ENCODE measurements around the gene CSNK2B. TPM values are rescaled to one million over a fixed set of nuclear protein-coding genes. Genes with fewer than 3 reads are reported as not detected.

Gene CSNK2B
- total RNA-seq, 4 donors from 2014 or later, result 381 to 429 (median 403) TPM

- H3K9me3 ChIP-seq, result no peaks in the 10 kb centered on the region
- H3K36me3 ChIP-seq, result peaks cover 100% of the 10 kb centered on the region
- H3K4me1 ChIP-seq, result no peaks in the 10 kb centered on the region
- H3K27me3 ChIP-seq, result no peaks in the 10 kb centered on the region
- H3K27ac ChIP-seq, result no peak overlapping the region
- no peak for DNase-seq (ENCODE audit: low spot score in 2 of 2)
- TF ChIP-seq POLR2AphosphoS5 (IDR thresholded peaks at IDR 0.05), result no peak
- TF ChIP-seq EP300 (IDR thresholded peaks at IDR 0.05), result no peak
- no peak for TF ChIP-seq CTCF (IDR thresholded peaks at IDR 0.05)
- no peak for TF ChIP-seq POLR2A (IDR thresholded peaks at IDR 0.05)
- WGBS, result 92% methylated on average over 21 of the region's 26 CpGs
- H3K4me3 ChIP-seq, result no peak overlapping the region
Observed at GRCh38 chr6:31632279-31632946, 33.5 kb upstream of the CSNK2B start.

DNA sequence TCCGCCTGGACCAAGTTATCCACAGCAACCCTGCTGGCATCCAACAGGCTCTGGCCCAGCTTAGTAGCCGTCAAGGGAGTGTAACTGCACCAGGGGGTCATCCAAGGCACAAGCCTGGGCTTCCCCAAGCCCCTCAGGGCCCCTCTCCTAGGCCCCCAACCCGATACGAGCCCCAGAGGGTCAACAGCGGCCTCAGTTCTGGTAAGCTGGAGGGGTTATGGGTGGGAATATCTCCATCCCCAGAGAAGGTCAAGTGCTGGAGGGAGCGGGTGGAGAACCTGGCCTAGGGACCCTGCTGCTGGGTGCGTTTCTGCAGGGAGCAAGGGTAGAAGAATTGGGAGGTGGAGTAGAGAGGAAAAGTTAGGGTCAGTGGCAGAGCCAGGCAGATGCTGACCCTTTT lies 32.4 kb upstream of the CSNK2B start:
- WGBS, result 90% methylated on average over 6 of the region's 7 CpGs
- DNase-seq (ENCODE audit: low spot score in 2 of 2), result no peak
- Histone ChIP-seq H3K4me3 (no peak overlapping the region), H3K27me3 (no peaks in the 10 kb centered on the region), H3K27ac (no peak overlapping the region), H3K36me3 (peaks cover 100% of the 10 kb centered on the region), H3K4me1 (no peaks in the 10 kb centered on the region), H3K9me3 (no peaks in the 10 kb centered on the region)
- TF ChIP-seq CTCF (IDR thresholded peaks at IDR 0.05) (no peak), EP300 (IDR thresholded peaks at IDR 0.05) (no peak), POLR2A (IDR thresholded peaks at IDR 0.05) (no peak), POLR2AphosphoS5 (IDR thresholded peaks at IDR 0.05) (no peak)

DNA sequence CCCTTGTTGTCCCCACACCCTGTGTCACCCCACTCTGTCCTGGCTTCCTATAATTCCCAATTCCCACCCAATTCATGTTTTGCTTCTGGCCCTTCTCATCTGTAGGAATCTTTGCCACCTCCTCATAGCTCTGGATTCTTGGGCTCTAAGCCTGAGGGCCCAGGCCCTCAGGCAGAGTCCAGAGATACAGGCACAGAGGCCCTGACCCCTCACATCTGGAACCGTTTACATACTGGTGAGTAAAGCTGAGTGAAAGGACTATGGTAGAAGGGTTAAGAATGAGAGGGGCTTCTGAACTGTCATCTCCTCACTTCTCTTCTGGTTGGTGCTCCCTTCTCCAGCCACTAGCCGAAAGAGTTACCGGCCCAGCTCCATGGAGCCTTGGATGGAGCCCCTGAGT lies 31.7 kb upstream of the CSNK2B start:
- WGBS, result 96% methylated on average over 3 of the region's 3 CpGs
- no peaks in the 10 kb centered on the region for H3K4me1 ChIP-seq
- H3K27ac ChIP-seq, result no peak overlapping the region
- H3K4me3 ChIP-seq, result no peak overlapping the region
- TF ChIP-seq CTCF (IDR thresholded peaks at IDR 0.05), result no peak
- TF ChIP-seq POLR2A (IDR thresholded peaks at IDR 0.05), result no peak
- no peak for TF ChIP-seq POLR2AphosphoS5 (IDR thresholded peaks at IDR 0.05)
- no peaks in the 10 kb centered on the region for H3K9me3 ChIP-seq
- peaks cover 99% of the 10 kb centered on the region for H3K36me3 ChIP-seq
- H3K27me3 ChIP-seq, result no peaks in the 10 kb centered on the region
- DNase-seq (ENCODE audit: low spot score in 2 of 2), result no peak

GRCh38 chr6:31634969-31635575 lies 30.8 kb upstream of the CSNK2B start:
- Histone ChIP-seq H3K4me3 (no peak overlapping the region), H3K36me3 (peaks cover 99% of the 10 kb centered on the region), H3K27me3 (no peaks in the 10 kb centered on the region), H3K27ac (no peak overlapping the region), H3K4me1 (no peaks in the 10 kb centered on the region), H3K9me3 (no peaks in the 10 kb centered on the region)
- WGBS, result 83% methylated on average over 11 of the region's 11 CpGs
- TF ChIP-seq EP300 (IDR thresholded peaks at IDR 0.05), result no peak
- no peak for TF ChIP-seq POLR2A (IDR thresholded peaks at IDR 0.05)
- no peak for TF ChIP-seq POLR2AphosphoS5 (IDR thresholded peaks at IDR 0.05)
- TF ChIP-seq CTCF (IDR thresholded peaks at IDR 0.05), result no peak
- no peak for DNase-seq (ENCODE audit: low spot score in 2 of 2)

DNA sequence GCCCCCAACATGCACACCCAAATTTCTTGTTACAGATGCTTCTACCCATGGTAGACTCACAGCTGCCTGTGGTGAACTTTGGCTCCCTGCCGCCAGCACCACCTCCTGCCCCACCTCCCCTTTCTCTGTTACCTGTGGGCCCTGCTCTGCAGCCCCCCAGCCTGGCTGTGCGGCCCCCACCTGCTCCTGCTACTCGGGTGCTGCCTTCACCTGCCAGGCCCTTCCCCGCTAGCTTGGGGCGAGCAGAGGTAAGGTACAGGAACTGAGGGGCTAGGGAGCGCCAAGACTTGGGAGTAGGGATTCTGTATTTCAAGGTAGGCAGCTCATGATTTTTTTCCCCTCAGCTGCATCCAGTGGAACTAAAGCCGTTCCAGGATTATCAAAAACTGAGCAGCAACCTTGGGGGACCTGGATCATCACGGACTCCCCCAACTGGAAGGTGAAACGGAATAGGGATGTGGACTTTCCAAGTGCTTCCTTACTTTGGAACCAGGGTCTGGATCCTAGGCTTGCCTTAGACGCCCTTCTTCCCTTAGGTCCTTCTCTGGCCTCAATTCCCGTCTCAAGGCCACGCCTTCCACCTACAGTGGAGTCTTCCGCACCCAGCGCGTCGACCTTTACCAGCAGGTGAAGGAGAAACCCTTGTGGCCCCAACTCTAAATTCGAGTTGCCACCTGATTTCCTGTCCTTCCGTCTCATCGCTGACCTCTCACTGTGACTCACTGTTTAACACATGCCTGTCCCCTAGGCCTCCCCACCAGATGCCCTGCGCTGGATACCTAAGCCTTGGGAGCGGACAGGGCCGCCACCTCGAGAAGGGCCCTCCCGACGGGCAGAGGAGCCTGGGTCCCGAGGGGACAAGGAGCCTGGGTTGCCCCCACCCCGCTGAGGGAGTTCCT lies 28.9 kb upstream of the CSNK2B start:
- Histone ChIP-seq H3K36me3 (peaks cover 99% of the 10 kb centered on the region), H3K27me3 (no peaks in the 10 kb centered on the region), H3K4me1 (no peaks in the 10 kb centered on the region), H3K27ac (no peak overlapping the region), H3K4me3 (no peak overlapping the region), H3K9me3 (no peaks in the 10 kb centered on the region)
- no peak for TF ChIP-seq CTCF (IDR thresholded peaks at IDR 0.05)
- TF ChIP-seq POLR2AphosphoS5 (IDR thresholded peaks at IDR 0.05), result no peak
- no peak for TF ChIP-seq POLR2A (IDR thresholded peaks at IDR 0.05)
- TF ChIP-seq EP300 (IDR thresholded peaks at IDR 0.05), result no peak
- 82% methylated on average over 27 of the region's 27 CpGs for WGBS
- no peak for DNase-seq (ENCODE audit: low spot score in 2 of 2)

All from suprapubic skin (tissue), 4 donors.